NCI-H187 treated with DMSO at 0.1 percent for 48 hours (cell line): ENCODE measurements around the gene TOPBP1.
"Not testable (repeated sequence)": the region's sequence is repeated elsewhere in the genome, so short reads cannot be mapped to it uniquely, and the experiment has no call there.

Source experiments
- DNase-seq: peaks from one replicate; lab custom pipeline; 2025; lab: John Stamatoyannopoulos, UW

The TOPBP1 gene

DNA sequence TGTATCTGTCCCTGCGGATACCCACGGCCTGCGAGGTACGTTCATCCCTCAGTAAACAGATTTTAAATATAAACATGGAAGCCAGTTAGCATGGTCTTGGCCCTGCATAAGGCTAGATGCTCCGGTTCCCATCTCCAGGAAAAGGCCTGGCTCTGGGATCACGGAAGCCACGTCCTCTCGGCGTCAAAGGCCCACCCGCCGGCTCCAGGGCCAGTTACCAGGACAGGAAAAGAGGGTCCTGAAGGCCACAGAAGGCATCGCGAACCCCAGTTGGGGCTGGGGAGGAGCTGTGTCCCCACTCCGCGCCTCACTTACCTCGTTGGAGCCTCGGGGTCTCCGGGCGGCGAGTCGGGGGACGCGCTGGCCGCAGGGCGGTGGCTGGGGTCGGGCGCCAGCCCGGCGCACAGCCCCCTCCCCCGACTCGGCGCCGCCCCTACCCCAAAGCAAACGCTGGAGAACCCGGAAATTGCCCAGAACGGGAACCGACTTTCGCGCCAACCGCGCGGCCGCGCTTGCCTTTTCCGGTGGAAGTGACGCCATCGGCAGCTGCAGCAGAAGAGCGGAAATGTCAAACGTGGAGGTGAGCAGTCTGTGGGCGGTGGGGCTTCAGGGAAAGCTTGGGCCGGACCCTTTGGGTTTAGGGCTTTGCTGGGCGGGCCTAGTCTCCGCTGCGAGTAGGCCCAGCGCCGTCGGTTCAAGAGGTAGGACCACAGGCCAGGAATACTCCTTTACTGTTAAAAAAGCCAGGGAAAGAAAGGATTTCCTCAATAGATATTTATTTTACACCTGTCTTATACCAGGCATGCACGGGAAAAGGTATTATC lies at the start of gene TOPBP1:
TSS of gene TOPBP1 (minus strand) at position 488 of the 824 bp plus-strand sequence. CDS start 814 bp downstream, outside the sequence.
- peak; percentile 39 for DNase-seq

DNA sequence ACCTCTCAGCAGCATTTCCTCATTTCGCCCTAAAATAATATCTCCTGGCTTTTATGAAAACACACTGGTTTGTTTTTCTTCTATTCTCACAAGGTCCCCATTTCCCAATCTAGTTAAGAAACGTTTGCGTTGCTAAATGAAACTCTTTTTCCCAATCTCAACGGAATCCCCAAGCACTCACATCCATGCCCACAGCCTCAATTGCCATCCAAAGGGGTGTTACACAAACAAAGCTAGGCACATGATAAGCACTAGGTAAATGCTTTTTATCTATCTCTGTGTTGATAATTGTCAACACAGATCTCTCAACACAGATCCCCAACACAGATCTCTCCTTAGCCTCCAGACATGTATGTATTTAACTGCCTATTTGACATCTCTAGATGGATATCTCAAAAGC lies 49.3 kb upstream of the TOPBP1 start:
- DNase-seq, result no peak

DNA sequence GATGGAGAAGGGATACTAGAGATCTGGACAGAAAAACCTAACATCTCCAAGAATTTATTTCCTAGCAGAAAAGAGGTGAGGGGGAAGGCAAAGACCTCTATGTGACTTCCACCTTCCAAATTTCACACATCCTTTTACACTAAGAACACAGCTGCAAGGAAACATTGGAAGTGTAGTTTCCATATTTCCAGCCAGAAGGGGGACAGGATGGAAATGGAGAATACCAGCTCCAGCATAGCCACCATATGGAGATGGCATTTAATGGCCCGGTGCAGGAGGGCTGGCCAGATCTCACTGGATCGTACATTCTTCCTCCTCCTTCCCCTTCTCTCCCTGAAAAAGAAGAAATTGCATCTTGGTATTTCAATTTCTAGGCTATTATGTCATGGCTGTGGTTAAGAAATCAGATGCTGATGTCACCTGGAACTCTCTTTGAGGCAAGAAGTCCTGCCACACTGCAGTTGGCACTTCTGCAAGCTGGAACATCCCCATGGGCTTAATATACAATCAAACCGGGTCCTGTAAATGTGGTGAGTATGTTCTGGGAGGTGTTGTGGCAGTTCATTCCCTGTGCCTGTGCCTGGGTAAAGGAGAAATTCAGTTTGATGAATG lies 47.5 kb upstream of the TOPBP1 start:
- DNase-seq, result no peak

DNA sequence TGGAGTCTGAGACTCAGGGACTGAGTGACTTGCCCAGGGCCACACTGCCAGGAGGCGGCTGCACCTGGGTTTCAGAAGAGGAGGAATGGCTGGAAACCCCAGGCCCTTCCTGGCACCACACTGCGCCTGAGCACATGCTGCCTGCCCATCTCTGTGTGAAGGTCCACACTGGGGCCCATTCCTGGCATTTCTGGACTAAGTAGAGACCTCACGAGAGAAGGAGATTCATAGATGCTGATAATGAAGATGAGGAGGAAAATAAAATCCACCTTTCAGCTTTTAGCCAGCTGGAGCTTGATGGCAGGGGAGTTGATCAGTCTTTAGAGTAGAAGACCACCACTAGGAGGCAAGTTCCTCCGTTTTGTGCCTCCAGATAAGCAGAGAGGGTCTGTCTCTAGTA lies 44.3 kb upstream of the TOPBP1 start:
- no peak for DNase-seq

DNA sequence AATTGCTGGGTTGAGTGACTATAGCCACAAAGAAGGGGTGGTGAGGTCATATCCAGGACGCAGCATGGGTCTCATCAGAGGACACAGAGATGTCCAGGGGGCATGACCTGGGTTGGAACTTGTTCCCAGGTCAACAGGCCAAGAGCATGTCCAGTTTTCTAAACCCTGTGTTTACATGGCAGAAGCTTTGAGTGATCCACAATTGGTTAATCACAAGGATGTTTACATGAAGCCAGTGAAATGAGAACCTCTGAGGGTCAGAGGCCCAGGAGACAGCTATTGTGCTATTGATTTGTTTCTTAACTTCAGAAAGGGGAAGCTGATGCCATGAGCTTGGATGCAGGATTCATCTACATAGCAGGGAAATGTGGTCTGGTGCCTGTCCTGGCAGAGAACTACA lies 42.2 kb upstream of the TOPBP1 start:
- no peak for DNase-seq

DNA sequence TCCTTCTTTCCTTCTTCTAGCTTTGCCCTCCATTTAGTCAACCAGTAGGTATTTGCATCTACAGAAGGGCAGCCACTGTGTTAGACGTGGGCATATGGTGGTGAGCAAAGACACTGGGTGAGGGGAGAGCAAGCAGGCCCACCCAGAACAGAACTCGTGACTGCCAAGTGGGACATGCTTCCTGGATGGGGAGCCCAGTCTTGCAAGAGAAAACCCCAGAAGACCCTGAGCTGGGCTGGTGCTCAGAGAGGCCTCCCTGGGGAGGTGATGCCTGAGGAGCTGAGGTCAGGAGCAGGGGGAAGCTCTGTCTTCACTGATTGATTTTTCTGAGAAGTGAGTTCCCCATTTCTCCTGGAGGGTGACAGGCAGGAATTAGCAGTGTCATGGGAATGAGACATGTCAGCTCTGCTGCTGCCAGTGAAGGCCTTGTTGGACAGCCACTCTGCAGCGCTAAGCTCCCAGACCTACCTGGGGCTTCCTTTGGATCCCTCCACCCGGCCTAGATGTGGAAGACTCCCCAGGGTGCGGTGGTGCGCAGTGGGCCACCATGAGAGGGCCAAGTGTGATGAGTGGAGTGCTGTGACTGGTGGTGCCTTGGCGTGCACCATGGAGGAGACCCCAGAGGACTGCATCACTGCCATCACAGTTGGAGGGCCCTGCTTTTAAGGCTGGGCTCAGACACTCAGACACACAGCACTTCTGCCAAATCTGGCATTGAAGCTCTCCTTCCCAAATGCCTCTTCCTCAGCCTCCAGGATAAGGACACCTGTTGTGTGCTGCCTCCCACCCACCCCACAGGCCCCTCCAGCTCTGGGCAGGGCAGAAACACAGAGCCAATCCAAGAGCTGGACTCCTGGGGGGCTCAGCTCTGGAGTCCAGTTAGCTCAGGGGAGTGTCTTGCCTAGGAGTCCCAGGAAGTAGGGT lies 40.0 kb upstream of the TOPBP1 start:
- no peak for DNase-seq

DNA sequence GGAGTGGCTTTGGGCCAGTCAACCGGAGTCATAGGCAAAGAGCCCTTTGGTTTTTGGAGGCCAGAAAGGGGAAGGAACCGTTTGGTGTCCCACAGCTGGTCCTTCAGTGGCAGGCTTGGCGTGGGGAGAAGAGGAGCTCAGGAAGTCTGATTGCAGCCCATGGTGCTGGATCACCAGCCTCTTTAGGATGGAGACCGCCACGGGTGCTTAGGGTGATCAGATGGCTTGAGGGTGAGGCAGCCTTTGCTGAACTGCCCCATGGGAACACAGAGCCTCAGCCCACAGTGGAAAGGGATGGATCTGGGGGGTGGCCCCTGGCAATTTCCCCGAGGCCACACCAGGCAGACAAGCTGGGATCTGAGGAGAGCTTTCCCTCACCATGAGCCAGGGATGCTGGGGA lies 38.6 kb upstream of the TOPBP1 start:
- no peak for DNase-seq

DNA sequence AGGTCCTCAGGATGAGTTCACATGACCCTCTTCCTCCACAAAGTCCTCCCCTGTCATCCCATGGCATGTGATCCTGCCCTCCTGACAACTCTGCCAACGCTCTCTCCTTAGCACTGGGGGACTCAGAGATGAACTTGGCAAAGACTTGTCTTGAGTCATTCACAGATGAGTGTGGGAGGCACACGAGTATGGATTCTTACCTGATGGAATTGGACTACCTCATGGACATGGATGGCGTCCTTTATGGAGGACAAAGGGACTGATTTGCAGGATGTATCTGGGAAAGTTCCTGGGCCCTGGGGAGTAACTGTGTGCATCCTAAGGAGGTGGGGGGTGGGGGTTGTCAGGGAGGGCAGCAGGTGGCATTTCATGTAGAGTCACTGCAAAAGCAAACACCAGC lies 38.2 kb upstream of the TOPBP1 start:
- DNase-seq, result no peak

DNA sequence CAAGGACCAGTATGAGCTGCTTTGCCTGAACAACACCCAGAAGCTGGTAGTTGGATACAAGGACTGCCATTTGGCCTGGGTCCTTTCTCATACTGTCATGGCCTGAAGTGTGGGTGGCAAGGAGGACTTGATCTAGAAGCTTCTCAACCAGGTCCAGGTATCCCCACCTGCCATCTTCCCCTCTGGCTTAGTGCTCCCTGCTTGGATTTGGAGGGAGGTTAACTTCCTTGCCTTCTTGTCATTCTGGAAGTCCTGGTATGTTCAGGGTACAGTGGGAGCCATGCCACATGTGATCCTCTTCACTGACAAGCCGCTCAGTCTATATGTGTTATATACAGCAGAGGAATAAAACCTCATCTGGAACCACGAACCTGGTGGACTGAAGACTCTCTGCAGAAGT lies 37.7 kb upstream of the TOPBP1 start:
- DNase-seq, result no peak

DNA sequence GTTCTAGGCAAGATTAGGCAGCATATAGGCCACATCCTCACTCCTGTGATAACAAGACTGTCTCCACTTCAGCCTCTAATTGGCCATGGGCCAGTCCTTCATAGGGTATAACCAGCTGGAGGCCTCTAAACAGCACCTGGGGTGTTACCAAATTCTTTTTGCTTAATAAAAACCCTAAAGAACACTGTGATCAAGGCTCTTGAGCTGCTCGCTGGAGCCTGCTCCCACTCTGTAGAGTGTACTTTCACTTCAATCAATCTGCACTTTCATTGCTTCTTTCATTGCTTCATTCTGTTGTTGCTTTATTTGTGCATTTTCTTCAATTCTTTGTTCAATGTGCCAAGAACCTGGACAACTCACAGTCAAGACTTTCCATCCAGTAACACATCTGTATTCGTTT lies 36.2 kb upstream of the TOPBP1 start:
- DNase-seq, result no peak

DNA sequence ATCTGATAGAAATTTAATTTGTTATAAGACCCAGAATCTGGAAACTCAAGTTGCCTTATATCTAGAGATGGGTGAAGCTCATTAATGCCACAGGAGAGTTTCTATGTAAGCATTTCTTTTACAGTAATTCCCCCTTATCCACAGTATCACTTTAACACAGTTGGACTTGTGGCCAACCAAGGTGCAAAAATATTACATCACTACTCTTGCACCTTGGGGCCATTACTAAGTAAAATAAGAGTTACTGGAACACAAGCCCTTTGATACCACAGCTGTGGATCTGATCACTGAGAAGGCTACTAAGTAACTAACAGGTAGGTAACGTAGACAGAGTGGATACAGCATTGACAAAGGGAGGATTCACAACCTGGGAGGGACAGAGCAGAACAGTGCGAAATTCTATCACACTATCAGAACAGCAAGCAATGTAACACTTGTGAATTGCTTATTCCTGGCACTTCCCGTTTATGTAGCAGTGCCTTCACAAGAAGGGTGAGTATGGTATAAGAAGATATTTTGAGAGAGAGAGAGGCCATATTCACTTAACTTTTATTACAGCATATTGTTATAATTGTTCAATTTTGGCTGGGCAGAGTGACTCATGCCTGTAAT lies 33.9 kb upstream of the TOPBP1 start:
- no peak for DNase-seq

DNA sequence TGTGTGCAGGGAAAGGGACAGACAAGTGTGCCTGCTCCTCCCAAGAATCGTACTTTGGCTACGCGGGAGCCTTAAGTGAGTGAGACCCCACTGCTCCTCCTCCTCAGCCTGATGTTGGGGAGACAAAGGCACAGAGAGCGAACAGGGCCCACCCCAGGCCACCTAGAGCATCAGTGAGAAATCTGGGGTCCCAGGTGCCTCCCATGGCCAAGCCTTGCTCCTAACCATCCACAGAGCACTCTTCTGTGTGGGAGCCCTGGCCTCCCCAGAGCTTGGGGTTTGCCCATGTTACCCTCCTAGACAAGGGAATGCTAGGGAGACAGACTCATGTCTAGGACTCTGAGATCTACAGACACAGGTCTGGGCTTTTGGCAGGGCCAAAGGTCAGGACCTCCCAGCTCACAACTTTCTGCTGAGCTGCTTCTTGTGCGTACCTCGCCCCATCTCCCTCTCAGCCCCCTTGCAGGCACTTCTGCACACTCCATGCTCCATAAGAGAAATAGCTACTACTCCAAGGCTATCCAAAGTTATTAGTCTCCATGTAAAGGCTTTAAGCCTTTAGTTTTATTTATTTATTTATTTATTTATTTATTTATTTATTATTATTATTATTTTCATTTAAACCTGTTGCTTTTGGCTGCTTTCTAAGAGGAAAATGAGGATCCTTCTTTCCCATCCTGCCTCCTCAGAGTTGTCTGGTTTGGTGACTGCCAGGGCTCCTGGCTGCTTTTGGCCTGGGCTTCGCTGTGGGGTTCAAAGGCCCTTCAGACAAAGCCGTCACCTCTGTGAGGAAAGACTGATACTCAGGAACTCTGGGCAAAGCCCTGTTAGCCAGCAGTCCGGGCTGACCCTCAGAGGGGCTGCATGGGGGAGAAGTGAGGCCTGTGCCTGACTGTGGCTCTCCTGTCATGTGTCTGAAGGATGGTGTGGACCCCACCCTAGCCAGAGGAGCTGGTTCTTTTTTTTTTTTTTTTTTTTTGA lies 32.8 kb upstream of the TOPBP1 start:
- no peak for DNase-seq

DNA sequence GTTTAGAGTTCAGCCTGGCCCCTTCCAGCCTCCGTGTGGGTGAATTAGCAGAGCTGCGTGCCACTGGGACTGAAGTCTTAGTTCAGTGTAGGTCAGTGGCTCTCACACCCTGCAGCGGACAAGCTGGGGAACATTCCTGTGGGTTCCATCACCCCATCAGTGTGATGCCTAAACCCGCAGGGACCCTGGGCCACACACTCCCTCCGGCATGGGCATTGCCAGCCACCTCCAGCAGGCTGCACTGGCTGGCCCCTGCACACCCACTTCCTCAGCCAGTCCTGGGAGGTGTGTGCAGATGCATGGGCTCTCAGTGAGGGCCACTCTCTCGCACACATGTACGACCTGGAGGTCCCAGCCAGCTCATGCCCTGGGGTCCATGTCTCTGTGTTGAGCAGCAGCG lies 32.1 kb upstream of the TOPBP1 start:
- no peak for DNase-seq

DNA sequence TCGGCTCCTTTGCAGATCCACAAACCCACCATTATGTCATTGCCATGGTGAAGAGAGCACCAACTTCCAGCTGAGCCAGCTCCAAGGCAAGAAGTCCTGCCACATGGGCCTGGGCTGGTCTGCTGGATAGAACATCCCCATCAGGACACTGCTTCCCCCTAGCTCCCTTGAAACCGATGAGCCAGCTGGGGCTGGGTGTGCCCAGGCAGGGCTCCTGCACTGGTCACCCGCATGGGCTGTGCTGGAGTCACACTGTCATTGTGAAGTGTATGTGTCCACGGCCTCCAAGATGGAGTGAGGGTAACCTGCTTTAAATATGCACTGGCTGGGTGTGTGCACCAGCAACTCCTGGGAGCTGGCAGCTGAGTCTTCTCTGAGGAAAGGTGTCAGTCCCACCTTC lies 31.0 kb upstream of the TOPBP1 start:
- no peak for DNase-seq

DNA sequence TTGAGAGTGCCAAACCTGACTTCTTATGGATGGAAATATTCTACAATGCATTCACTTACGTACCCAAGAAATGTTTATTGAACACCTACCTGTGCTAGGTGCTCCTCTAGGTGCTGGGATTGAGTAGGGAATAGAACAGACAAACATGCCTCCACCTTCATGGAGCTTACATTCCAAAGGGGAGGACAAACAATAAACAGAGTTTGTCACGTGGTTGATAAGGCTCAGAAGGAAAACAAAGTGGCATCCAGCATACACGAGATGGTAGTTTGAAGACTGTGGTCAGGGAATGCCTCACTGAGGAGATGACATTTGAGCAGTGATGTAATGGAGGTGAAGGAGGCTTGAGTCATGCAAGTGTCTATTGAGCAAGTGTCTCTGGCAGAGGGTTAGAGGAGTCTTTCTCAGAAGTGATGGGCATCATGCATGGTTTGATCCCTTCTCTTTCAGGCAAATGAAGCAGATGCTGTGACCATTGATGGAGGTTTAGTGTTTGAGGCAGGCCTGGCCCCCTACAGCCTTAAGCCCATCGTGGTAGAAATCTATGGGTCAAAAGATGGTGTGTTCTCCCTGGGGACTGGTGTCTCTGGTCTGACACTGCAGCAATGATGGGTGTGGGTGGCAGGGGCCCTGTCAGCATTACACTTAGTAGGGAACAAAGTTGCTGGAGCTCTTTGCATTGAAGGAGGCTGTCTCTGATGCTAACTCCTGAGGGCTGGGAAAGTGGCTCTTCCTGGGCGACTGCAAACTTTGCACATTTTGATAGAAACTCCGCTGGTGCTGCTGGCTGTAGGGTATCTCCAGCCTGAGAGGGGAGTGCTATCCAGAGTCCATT lies 29.7 kb upstream of the TOPBP1 start:
- DNase-seq, result no peak

DNA sequence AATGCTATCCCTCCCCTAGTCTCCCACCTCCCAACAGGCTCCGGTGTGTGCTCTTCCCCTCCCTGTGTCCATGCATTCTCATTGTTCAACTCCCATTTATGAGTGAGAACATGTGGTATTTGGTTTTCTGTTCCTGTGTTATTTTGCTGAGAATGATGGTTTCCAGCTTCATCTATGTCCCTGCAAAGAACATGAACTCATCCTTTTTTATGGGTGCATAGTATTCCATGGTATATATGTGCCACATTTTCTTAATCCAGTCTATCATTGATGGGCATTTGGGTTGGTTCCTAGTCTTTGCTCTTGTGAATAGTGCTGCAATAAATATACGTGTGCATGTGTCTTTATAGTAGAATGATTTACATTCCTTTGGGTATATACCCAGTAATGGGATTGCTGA lies 16.3 kb upstream of the TOPBP1 start:
- not testable (repeated sequence) for DNase-seq

DNA sequence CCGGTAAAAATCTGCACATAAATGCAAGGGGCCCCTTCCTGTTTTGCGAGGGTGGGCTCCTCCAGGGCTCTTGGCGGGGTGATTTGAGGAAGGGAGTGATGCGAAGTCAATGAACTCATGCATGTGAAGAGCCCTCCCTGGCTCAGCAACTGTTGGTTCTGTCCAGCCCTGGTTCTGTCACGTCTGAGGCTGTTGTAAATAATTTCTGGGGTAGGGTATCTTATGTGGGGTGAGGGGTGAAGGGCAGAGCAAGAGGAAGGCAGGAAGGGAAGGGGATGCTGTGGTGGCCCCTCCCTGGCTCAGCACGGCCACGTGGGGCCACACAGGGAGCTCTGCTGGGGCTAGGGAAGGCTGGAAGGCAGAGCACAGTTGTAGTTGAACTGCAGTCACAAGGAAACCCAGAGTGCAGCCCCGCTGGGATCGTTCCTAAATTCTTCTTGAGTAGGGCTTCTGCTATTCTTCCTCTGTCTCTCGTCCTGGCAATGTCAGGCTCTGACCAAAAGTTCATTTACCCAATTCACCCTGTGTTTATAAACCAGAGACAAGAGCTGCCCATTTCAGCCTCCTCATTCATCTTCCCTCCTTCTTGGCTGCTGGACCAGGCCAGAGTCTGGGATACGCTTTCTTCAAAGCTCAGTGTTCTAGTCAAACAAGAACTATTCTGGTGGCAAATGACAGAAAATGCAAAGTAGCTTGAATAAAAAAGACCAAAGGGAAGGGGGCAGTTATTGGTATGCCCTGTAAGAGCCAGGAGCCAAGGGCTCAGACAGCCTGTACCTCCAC lies 14.8 kb upstream of the TOPBP1 start:
- no peak for DNase-seq

DNA sequence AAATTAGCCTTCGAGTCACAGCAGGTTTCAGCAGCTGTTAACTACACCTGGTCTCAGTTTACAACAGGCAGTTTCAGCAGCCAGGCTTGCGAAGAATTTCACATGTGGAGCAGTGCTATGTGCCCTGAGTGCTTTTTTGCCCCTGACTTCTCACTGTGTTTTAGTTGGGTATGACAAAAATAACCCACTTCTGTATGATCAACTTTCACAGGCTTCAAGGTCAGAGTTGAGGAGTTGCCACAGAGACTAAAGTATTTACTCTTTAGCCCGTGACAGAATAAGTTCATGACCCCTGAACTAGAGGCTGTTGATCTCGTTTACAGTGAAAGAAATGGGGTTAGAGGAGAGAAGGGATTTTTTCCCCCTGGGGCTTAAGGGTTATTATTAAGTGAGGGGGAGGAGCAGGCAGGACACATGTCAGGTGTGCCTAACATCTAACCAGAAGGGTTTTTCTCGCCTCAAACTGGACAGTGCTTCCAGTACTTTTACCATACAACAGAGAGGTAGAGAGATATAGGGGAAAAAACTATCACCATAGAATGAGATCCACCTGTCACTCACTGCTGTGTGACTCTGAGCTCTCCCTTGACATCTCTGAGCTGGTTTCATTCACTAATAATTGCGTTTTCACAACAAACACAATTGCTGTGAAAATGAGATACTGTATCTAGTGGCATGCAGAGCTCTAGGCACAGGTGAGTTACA lies 14.0 kb upstream of the TOPBP1 start:
- no peak for DNase-seq
